A549 (cell line): Measurements from ENCODE around the gene CIAO3. TPM values are rescaled to one million over a fixed set of nuclear protein-coding genes. Genes with fewer than 3 reads are reported as not detected.

Experiments
- ATAC-seq, 2 experiments: fragments of 200-7000 bp in 1 of 2; fragments of >200 bp in 1 of 2; cut with Nextera tagmentation in 1 of 2; cut with Tn5 transposase in 1 of 2; 3 replicates each; pipeline versions ENCODE4 v1.8.0 to v1.9.1; 2018 to 2020; ENCODE audit warnings: mild to moderate bottlenecking in 1 of 2, moderate library complexity in 1 of 2
- CTCF ChIA-PET: fragments of 300-600 bp; sonication (Branson Sonifier 250); formaldehyde crosslinking; extraction: SDS; loops from one replicate; lab custom pipeline; 2021; ENCODE audit warnings: antibody characterized with exemption, inconsistent platforms; lab: Yijun Ruan, JAX
- POLR2A ChIA-PET: fragments of 350-600 bp; formaldehyde crosslinking; extraction: SDS; loops from one replicate; lab custom pipeline; 2021; ENCODE audit warnings: antibody characterized with exemption, inconsistent platforms; lab: Yijun Ruan, JAX
- DNase-seq, 2 experiments: peaks; one replicate each; pipeline versions ENCODE4 v3.0.0 to v3.0.0-alpha.2; 2011 to 2016; ENCODE audit warnings: low read depth in 1 of 2, low spot score in 1 of 2
- FAIRE-seq: peaks from 2 replicates; lab custom pipeline; 2011; peaks lifted over from hg19 to GRCh38; lab: Jason Lieb, UNC
- H3K27ac ChIP-seq, 2 experiments: fragments of >200 bp; sonication (Bioruptor Twin); formaldehyde crosslinking; 3 replicates each; pipeline ENCODE4 v1.5.1; 2016 to 2017
- H3K4me1 ChIP-seq: fragments of >200 bp; sonication (Bioruptor Twin); formaldehyde crosslinking; 3 replicates; pipeline ENCODE4 v1.6.1; 2016
- H3K4me2 ChIP-seq: fragments of >200 bp; sonication (Bioruptor Twin); formaldehyde crosslinking; 3 replicates; pipeline ENCODE4 v1.6.1; 2016
- H3K4me3 ChIP-seq: fragments of >200 bp; sonication (Bioruptor Twin); formaldehyde crosslinking; 3 replicates; pipeline ENCODE4 v1.5.1; 2016
- H3K9me3 ChIP-seq: fragments of >200 bp; sonication (Bioruptor Twin); formaldehyde crosslinking; 3 replicates; pipeline ENCODE4 v1.6.1; 2016
- E2F6 ChIP-seq: IDR thresholded peaks from 2 replicates; pipeline ENCODE4 v1.6.1; 2012; ENCODE audit warnings: low read depth, borderline replicate concordance
- EHMT2 ChIP-seq: fragments of 200-600 bp; sonication (generic); IDR thresholded peaks from 2 replicates; pipeline ENCODE4 v1.6.1; 2016; ENCODE audit warnings: antibody characterized with exemption, low read depth, mild to moderate bottlenecking, moderate library complexity
- HOXA7 ChIP-seq: fragments of 250-450 bp; sonication (Bioruptor Pico); IDR thresholded peaks from 2 replicates; pipeline ENCODE4 v1.5.0; 2020; ENCODE audit warnings: mild to moderate bottlenecking, moderate library complexity
- JUN ChIP-seq, 2 experiments: fragments of >200 bp; sonication (Bioruptor Twin); formaldehyde crosslinking; IDR thresholded peaks; 2 replicates in 1 of 2; 3 replicates in 1 of 2; pipeline ENCODE4 v1.6.1; 2016 to 2017
- MAX ChIP-seq: IDR thresholded peaks from 2 replicates; pipeline ENCODE4 v1.6.1; 2012
- MYC ChIP-seq: IDR thresholded peaks from 2 replicates; pipeline ENCODE4 v1.6.1; 2012; ENCODE audit warnings: mild to moderate bottlenecking, inconsistent platforms, low read length, improper control_type of control experiment, borderline replicate concordance
- PBX3 ChIP-seq: IDR thresholded peaks from 2 replicates; pipeline ENCODE4 v1.6.1; 2012
- POLR2AphosphoS2 ChIP-seq: conservative IDR thresholded peaks from 2 replicates; pipeline ENCODE4 v1.6.1; 2012; ENCODE audit warnings: low read length, improper control_type of control experiment, inconsistent platforms
- RFX5 ChIP-seq: fragments of 450-650 bp; IDR thresholded peaks from 2 replicates; pipeline ENCODE4 v1.7.1; 2014; ENCODE audit warnings: antibody characterized with exemption, mild to moderate bottlenecking, moderate library complexity
- RNF2 ChIP-seq: fragments of 200-600 bp; sonication (generic); IDR thresholded peaks from 2 replicates; pipeline ENCODE4 v1.6.1; 2016; ENCODE audit warnings: low read depth, mild to moderate bottlenecking, antibody characterized with exemption, moderate library complexity, borderline replicate concordance
- SREBF2 ChIP-seq: fragments of 450-650 bp; IDR thresholded peaks from 2 replicates; pipeline ENCODE4 v1.6.1; 2014; ENCODE audit warnings: mild to moderate bottlenecking, moderate library complexity
- WGBS: methylation state at CpG from one replicate; pipeline ENCODE4 v1.1.6; 2017; ENCODE audit errors: missing lambda C conversion rate; 5-methylcytosine and 5-hydroxymethylcytosine counted together
- polyA plus RNA-seq, 4 experiments: library from polyadenylated mRNA; depleted of rRNA in 3 of 4; stranded (reverse); fragments of >200 nt; fragmentation: RNase III in 1 of 4; extraction: RNeasy Plus Mini Kit Qiagen cat#74134 plus additional on column Dnase treatment in 1 of 4; gene quantifications; 2 replicates in 3 of 4; 3 replicates in 1 of 4; pipeline ENCODE4 v1.2.3, GENCODE V29; 2011 to 2017
- TF ChIP-seq, protein P1 (sequence below): fragments of 250-450 bp; sonication (Bioruptor Pico); IDR thresholded peaks from 2 replicates; pipeline ENCODE4 v1.5.0; 2021; ENCODE audit warnings: mild to moderate bottlenecking, moderate library complexity, borderline replicate concordance

CIAO3 gene
- polyA plus RNA-seq, 2 of the 4 experiments (the other 2 are of a cell fraction): 17.4 to 23.0 TPM

DNA sequence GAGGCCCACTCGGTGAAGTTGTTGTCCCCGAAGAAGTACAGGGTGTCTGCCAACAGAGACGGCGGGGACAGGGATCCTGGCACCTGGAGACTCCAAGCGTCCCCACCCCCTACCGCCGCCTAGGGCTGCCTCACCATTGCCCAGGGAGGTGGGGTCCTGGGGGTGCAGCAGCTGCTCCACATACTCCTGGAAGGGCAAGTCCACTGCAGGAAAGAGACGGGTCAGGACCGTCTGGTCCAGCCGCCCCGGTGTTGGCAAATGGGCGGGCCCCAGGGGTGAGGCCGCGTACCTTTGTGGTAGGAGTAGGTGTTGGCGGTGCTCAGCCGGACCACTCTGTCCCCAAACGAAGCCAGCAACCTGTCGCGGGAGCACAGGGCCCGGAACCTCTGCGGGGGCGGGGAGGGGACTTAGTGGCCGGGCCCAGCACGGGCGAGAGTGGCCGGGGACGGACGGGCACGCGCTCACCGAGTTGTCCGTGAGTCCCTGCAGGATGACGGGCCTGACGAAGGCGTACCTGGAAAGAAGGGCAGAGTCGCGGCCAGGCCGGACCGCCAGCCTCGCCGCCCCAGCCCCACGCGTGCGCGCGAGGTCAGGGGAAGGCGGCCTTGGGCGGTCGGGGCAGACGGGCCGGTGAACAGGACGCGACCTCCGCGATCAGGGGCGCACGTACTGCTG is 57.3 kb downstream of the CIAO3 start:
- POLR2A ChIA-PET: interaction anchor here (1.0 to 1.4 kb wide), 2 partner anchors 13 to 31 kb away, joined by 3 read pairs; no protein-coding TSS in a partner anchor
- peak in 1 of 2 experiments; percentile 55 for DNase-seq

DNA sequence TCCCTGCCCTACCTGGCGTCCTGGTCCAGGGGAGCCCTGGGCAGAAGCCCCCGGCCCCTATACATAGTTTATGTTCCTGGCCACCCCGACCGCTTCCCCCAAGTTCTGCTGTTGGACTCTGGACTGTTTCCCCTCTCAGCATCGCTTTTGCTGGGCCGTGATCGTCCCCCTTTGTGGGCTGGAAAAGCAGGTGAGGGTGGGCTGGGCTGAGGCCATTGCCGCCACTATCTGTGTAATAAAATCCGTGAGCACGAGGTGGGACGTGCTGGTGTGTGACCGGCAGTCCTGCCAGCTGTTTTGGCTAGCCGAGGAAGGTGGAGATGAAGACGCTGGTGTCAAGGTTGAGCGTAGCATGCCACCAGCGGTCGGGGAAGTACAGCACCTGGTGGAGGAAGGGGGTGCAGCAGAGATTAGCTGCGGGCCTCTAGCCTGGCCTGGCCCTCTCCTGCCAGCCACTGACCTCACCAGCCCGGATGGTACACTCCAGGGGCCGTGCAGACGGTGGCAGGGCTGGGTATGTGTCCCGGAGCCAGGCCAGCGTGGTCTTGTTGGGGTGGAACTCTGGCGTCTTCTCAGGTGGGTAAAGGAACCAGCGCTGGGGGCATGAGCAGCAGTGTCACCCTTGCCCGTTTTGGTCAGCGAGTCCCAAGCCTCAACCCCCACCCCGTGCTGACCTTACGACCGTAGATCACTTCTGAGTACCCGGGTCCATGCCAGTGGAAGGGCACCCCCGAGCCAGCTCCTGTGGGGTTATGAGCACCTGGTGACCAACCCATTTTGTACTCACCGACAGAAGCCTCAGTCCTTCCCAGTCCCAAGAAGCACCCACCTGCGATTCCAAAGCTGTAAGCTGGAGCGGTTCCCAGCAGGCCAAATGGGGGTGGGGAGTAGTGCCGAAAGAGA is 58.1 kb downstream of the CIAO3 start:
- DNase-seq (no peak), ATAC-seq (no peak), FAIRE-seq (no peak)
- TF ChIP-seq PBX3: peak; percentile 20
- peak; percentile 36; the same call in 1 of the 2 replicates for TF ChIP-seq POLR2AphosphoS2
- no peak for TF ChIP-seq MYC
- ChIA-PET CTCF (interaction anchor here (0.7 to 2.9 kb wide), 5 partner anchors 15 to 112 kb away, joined by 3 to 15 read pairs (median 3); partner anchors contain the start of gene RHOT2), POLR2A (no interaction called here)
- Histone ChIP-seq H3K4me1 (peaks cover 38% of the 10 kb centered on the region), H3K27ac (peak overlapping the region in 1 of 2 experiments; percentile 91; a peak in 4 of 6 replicates), H3K4me2 (peak overlapping the region; percentile 93), H3K4me3 (peak overlapping the region; percentile 76), H3K9me3 (no peaks in the 10 kb centered on the region)
- 88% methylated on average over 36 of the region's 36 CpGs for WGBS

More for the DNA sequence above, 57.3 kb downstream of the CIAO3 start:
- Histone ChIP-seq H3K4me1 (peaks cover 38% of the 10 kb centered on the region), H3K9me3 (no peaks in the 10 kb centered on the region), H3K4me3 (peak overlapping the region; percentile 76), H3K27ac (peak overlapping the region; percentile 91 to 93), H3K4me2 (peak overlapping the region; percentile 93)
- FAIRE-seq (no peak), ATAC-seq (0 out of 6 replicates have a peak, but pooled peaks of 1 of the 2 experiments have one; percentile 1)
- TF ChIP-seq, protein P1, sequence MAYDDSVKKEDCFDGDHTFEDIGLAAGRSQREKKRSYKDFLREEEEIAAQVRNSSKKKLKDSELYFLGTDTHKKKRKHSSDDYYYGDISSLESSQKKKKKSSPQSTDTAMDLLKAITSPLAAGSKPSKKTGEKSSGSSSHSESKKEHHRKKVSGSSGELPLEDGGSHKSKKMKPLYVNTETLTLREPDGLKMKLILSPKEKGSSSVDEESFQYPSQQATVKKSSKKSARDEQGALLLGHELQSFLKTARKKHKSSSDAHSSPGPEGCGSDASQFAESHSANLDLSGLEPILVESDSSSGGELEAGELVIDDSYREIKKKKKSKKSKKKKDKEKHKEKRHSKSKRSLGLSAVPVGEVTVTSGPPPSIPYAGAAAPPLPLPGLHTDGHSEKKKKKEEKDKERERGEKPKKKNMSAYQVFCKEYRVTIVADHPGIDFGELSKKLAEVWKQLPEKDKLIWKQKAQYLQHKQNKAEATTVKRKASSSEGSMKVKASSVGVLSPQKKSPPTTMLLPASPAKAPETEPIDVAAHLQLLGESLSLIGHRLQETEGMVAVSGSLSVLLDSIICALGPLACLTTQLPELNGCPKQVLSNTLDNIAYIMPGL: no peak
- TF ChIP-seq RFX5 (no peak), EHMT2 (no peak), MAX (peak; percentile 27), PBX3 (peak; percentile 78), RNF2 (peak; percentile 75; the same call in 1 of the 2 replicates), SREBF2 (no peak), JUN (IDR thresholded peaks at IDR 0.05) (peak in 1 of 2 experiments; percentile 69; a peak in 1 of 5 replicates), E2F6 (peak; percentile 33; the same call in 1 of the 2 replicates), HOXA7 (CRISPR knock-in tag) (peak; percentile 59; the same call in 1 of the 2 replicates)
- CTCF ChIA-PET: interaction anchor here (0.7 to 1.0 kb wide), 2 partner anchors 36 to 102 kb away, joined by 3 to 4 read pairs; no protein-coding TSS in a partner anchor
- 33% methylated on average over 16 of the region's 57 CpGs for WGBS
